GM13977 (cell line): ENCODE data around the gene MTA3.

ENCODE experiments used
- DNase-seq: peaks from one replicate; pipeline ENCODE4 v3.0.0; 2012; ENCODE audit warnings: low spot score
- in situ Hi-C: fragments of 300-500 bp; cut with MboI; formaldehyde crosslinking; loops from one replicate; pipeline ENCODE4 v1.12.0; 2022; ENCODE audit warnings: low sequenced_read_pairs, low pct_unique_long_range_greater_than_20kb, mixed read lengths, inconsistent platforms; ENCODE audit not compliant: unreplicated experiment
- TF ChIP-seq, protein P1 (sequence below): IDR thresholded peaks from 2 replicates; pipeline ENCODE4 v1.5.1; 2012; ENCODE audit warnings: mild to moderate bottlenecking, control low read depth; ENCODE audit not compliant: insufficient read depth; ENCODE audit errors: extremely low read depth, missing control alignments

MTA3 gene

DNA sequence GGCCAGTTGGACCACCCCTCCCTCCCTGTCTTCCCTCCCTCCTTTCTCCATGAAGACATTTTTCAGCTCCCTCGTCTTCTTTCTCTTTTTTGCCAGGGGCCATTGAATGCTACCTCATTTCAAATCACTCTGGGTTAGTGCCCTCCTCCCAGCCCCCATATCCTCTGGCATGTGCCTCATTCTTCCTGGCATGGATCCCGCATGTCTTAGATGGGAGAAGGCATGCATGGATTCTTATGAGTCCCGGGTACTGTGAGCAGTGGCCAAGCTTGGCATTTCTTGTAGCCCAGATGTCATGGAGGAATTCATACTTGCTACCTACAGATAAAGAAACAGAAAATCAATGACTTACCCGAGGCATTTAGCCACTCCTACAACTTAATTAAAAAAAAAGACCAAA is 232.9 kb downstream of the MTA3 start:
- DNase-seq = no peak
- TF ChIP-seq, protein P1, sequence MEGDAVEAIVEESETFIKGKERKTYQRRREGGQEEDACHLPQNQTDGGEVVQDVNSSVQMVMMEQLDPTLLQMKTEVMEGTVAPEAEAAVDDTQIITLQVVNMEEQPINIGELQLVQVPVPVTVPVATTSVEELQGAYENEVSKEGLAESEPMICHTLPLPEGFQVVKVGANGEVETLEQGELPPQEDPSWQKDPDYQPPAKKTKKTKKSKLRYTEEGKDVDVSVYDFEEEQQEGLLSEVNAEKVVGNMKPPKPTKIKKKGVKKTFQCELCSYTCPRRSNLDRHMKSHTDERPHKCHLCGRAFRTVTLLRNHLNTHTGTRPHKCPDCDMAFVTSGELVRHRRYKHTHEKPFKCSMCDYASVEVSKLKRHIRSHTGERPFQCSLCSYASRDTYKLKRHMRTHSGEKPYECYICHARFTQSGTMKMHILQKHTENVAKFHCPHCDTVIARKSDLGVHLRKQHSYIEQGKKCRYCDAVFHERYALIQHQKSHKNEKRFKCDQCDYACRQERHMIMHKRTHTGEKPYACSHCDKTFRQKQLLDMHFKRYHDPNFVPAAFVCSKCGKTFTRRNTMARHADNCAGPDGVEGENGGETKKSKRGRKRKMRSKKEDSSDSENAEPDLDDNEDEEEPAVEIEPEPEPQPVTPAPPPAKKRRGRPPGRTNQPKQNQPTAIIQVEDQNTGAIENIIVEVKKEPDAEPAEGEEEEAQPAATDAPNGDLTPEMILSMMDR = no peak
- in situ Hi-C loops = no loop called here

DNA sequence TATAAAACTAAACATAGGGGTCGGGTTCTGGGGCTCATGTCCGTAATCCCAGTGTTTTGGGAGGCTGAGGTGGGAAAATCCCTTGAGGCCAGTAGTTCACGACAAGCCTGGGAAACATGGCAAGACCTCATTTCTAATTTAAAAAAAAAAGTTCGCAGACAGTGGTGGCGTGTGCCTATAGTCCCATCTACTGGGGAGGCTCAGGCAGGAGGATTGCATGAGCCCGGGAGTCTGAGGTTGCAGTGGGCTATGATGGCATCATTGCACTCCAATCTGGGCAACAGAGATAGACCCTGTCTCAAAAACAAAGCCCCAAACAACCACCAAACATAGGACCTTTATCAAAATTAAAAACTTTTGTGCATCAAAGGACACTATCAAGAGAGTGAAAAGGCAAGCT is 233.7 kb downstream of the MTA3 start:
- DNase-seq = no peak
- TF ChIP-seq, protein P1 = no peak
- in situ Hi-C loops = no loop called here

DNA sequence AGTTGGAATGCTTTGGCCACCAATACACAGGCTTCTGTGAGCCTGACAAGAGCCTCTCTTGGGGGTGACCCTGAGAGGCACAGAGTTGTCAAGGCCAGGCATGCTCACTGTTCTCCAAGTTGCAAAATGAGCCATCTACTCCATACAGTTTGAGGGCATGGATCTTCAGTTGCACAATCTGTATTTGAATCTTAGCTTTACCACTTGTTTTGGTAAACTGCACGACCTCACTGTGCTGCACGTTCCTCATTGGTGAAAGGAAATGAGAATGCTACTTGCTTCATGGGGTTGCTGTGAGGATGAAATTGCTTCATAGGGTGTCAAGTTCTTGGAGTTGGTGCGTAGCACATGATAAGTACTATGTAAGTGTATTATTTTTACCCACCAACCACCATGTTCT is 235.9 kb downstream of the MTA3 start:
- in situ Hi-C loops = no loop called here
- TF ChIP-seq, protein P1 = no peak
- DNase-seq = no peak

DNA sequence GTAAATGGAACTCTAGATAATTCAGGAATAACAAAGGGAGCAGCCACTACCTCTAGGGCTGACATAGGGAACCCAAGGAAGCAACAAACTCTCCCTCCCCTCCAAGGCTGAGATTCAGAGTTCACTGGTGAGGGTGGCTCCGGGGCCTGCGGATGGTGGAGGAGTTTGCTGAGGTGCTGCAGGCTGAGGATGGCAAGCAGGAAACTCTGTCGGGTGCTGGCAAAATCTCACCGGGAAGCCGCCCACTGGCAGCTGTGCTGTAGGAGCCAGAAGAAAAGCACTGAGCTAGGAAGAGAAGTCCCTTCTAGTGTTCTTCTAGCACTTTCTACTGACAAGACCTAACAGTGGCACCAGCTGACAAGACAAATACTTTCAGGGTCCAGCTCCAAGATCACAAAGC is 236.5 kb downstream of the MTA3 start:
- TF ChIP-seq, protein P1 = no peak
- DNase-seq = no peak
- in situ Hi-C loops = no loop called here
